HG03064 (cell line): ENCODE results near the gene HDAC1.
"Not testable (repeated sequence)": the region's sequence is repeated elsewhere in the genome, so short reads cannot be mapped to it uniquely, and the experiment has no call there.

Source experiments
- ATAC-seq: cut with Tn5 transposase; IDR thresholded peaks from one replicate; pipeline ENCODE4 v1.9.1; 2021; ENCODE audit warnings: low read depth; ENCODE audit not compliant: unreplicated experiment

Gene HDAC1

GRCh38 chr1:32291708-32292538 is at the start of gene HDAC1:
Gene HDAC1, plus strand, starts transcription at chr1:32292083. Its CDS starts 87 bp downstream, at chr1:32292170.
- ATAC-seq, result peak; percentile 95

GRCh38 chr1:32242341-32242851 is 49.5 kb upstream of the HDAC1 start:
- no peak for ATAC-seq

GRCh38 chr1:32246888-32247273 is 45.0 kb upstream of the HDAC1 start, which contains the start of gene FAM167B:
Gene FAM167B, plus strand, starts transcription at chr1:32247222. Its CDS starts 200 bp downstream, at chr1:32247422.
- no peak for ATAC-seq

DNA sequence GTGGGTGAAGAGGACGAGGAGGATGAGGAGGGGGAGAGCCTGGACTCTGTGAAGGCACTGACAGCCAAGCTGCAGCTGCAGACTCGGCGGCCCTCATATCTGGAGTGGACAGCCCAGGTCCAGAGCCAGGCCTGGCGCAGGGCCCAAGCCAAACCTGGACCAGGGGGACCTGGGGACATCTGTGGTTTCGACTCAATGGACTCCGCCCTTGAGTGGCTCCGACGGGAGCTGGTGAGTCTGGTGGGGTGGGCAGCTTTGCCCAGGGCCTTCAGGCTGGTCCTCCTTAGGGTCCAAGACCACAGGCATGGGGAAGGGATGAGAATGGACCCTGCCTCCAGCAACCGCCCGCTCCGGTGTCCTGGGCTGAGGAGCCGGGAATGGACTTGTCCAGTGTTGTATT is 44.4 kb upstream of the HDAC1 start:
- no peak for ATAC-seq

GRCh38 chr1:32247983-32248889 is 43.6 kb upstream of the HDAC1 start:
- ATAC-seq, result no peak

- ATAC-seq, result peak; percentile 45
These were observed 41.9 kb upstream of the HDAC1 start for GRCh38 chr1:32249831-32250525.

- no peak for ATAC-seq
These were observed 40.8 kb upstream of the HDAC1 start, which contains the start of gene LCK for GRCh38 chr1:32250893-32251716. Gene LCK, plus strand, starts transcription at chr1:32251265. Its CDS starts 23,065 bp downstream, at chr1:32274330.

- ATAC-seq, result no peak
These were observed 36.5 kb upstream of the HDAC1 start for GRCh38 chr1:32255072-32256071.

DNA sequence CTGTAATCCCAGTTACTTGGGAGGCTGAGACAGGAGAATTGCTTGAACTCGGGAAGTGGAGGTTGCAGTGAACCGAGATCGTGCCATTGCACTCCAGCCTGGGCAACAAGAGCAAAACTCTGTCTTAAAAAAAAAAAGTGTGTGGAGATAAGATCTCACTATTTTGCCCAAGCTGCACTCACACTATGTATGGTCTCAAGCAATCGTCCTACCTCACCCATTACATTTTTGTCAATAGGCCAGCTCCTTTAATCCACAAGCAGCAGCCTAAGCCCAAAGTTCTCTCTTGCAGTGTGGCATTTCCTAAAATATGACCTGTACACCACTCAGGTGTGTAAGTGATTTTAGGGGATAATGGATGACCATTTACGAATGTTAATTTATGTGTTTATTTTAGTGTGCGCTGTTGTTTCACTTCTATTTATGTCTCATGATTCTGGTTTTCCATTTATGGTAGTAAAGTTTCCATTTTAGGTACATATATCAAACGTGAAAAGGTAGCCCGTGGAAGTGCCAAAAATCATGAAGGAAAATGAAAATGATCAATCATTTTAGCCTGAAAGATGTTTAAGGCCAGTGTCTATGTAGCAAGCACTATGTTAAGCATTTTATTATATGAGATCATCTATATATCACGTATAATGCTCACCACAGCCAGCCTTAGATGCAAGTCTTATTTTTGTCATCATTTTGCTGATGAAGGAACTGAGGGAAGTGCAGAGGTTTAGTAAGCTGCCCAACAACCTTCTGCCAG is 35.2 kb upstream of the HDAC1 start:
- ATAC-seq, result no peak

GRCh38 chr1:32257227-32257508 is 34.7 kb upstream of the HDAC1 start:
- ATAC-seq, result no peak

GRCh38 chr1:32263236-32263593 is 28.7 kb upstream of the HDAC1 start:
- not testable (repeated sequence) for ATAC-seq

DNA sequence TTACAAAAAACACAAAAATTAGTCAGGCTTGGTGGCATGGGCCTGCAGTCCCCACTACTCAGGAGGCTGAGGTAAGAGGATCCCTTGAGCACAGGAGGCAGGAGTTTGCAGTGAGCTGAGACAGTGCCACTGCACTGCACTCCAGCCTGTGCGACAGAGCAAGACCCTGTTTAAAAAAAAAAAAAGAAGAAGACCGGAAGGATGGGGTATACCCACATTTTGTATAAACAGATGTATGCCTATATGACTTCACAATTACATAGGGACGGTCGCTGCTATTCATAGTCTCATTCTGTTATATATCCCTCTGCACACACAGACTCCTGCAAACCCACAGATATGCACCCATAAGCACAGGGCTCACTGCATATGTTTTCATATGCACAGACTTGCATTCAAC is 28.1 kb upstream of the HDAC1 start:
- no peak for ATAC-seq

- ATAC-seq, result no peak
These were observed 26.0 kb upstream of the HDAC1 start for GRCh38 chr1:32265846-32266245.

- ATAC-seq, result no peak
These were observed 24.8 kb upstream of the HDAC1 start for GRCh38 chr1:32266921-32267591.

DNA sequence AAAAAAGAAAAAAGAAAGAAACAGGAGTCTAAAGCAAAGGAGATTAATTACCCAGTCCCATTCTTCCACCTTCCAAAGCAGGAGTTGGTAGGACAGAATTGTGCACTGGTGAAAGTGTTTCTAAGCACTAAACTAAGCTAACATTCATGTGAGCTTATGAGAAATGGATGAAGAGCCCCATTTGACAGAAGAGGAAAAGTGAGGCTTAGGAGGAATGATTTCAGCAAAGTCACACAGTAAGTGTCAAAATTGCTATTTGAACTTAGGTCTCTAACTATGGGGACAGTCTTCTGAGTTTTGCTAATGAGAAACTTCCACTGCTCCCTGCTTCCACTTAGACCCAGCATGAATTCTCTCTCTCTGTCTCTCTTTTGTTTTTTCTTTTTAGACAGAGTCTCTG is 22.1 kb upstream of the HDAC1 start:
- ATAC-seq, result no peak

- no peak for ATAC-seq
These were observed 19.1 kb upstream of the HDAC1 start for GRCh38 chr1:32272557-32273390.
